Esophagus muscularis mucosa (tissue), 4 donors: ENCODE data around the gene ZNF766. TPM values are rescaled to one million over a fixed set of nuclear protein-coding genes. Genes with fewer than 3 reads are reported as not detected.

ENCODE experiments used
- DNase-seq: peaks from one replicate; pipeline ENCODE4 v3.0.0-alpha.2; 2017; ENCODE audit errors: extremely low spot score
- H3K27ac ChIP-seq, 4 donors: fragments of 200-600 bp; sonication (generic); replicated peaks in 1 of 4; 1 replicate in 3 of 4; 2 replicates in 1 of 4; pipeline ENCODE4 v1.5.1; 2016 to 2019; ENCODE audit warnings: mild to moderate bottlenecking in 1 of 4
- H3K27me3 ChIP-seq, 4 donors: fragments of 200-600 bp; sonication (generic); one replicate each; pipeline versions ENCODE4 v1.5.1 to v1.6.0; 2016 to 2019
- H3K36me3 ChIP-seq, 4 donors: fragments of 200-600 bp; sonication (generic); one replicate each; pipeline ENCODE4 v1.5.1; 2016 to 2019
- H3K4me1 ChIP-seq, 4 donors: fragments of 200-600 bp; sonication (generic); one replicate each; pipeline ENCODE4 v1.5.1; 2016 to 2019
- H3K4me3 ChIP-seq, 4 donors: fragments of 200-600 bp; sonication (generic); 1 replicate in 2 of 4; 2 replicates in 2 of 4; pipeline ENCODE4 v1.5.1; 2016 to 2019; ENCODE audit warnings: mild to moderate bottlenecking in 4 of 4, moderate library complexity in 1 of 4
- H3K9me3 ChIP-seq, 4 donors: fragments of 200-600 bp; sonication (generic); 1 replicate in 3 of 4; 2 replicates in 1 of 4; pipeline ENCODE4 v1.5.1; 2016 to 2019
- CTCF ChIP-seq, 3 experiments: fragments of 200-600 bp in 2 of 3; fragments of 450-650 bp in 1 of 3; sonication (generic) in 2 of 3; IDR thresholded peaks; one replicate each; pipeline ENCODE4 v1.5.1; 2017 to 2019; ENCODE audit warnings: antibody characterized with exemption in 3 of 3, mild to moderate bottlenecking in 2 of 3, moderate library complexity in 1 of 3
- EP300 ChIP-seq: sonication (generic); formaldehyde crosslinking; IDR thresholded peaks from one replicate; pipeline ENCODE4 v1.6.1; 2017; ENCODE audit warnings: antibody characterized with exemption
- POLR2A ChIP-seq: fragments of 450-650 bp; IDR thresholded peaks from one replicate; pipeline ENCODE4 v1.6.1; 2017; ENCODE audit warnings: antibody characterized with exemption, moderate library complexity, mild to moderate bottlenecking, low read depth
- POLR2AphosphoS5 ChIP-seq, 2 donors: sonication (generic); formaldehyde crosslinking; IDR thresholded peaks; one replicate each; pipeline ENCODE4 v1.6.1; 2017; ENCODE audit warnings: antibody characterized with exemption in 2 of 2
- WGBS: methylation state at CpG from one replicate; pipeline ENCODE4 v1.1.5; 2018; 5-methylcytosine and 5-hydroxymethylcytosine counted together
- intact Hi-C: fragments of 100-400 bp; cut with DNase I; formaldehyde crosslinking; loops from one replicate; pipeline ENCODE4 v1.15.1; 2023
- total RNA-seq, 4 donors: library from RNA; depleted of rRNA; stranded (reverse); fragments of >200 nt; gene quantifications; one replicate each; pipeline versions ENCODE4 v1.1.0 to v1.2.1, GENCODE V29; 2016

ZNF766 gene
- total RNA-seq, 4 donors from 2014 or later: 8.3 to 13.9 (median 10.8) TPM

GRCh38 chr19:52273301-52273700, 3.9 kb downstream of the ZNF766 start:
- WGBS: 100% methylated on average over 2 of the region's 2 CpGs
- TF ChIP-seq POLR2AphosphoS5 (IDR thresholded peaks at IDR 0.05) (no peak), POLR2A (no peak), EP300 (no peak), CTCF (IDR thresholded peaks at IDR 0.05) (no peak)
- intact Hi-C loops: no loop called here

GRCh38 chr19:52274191-52274590, 4.8 kb downstream of the ZNF766 start:
- intact Hi-C loops: no loop called here
- Histone ChIP-seq H3K27me3 (no peaks in the 10 kb centered on the region), H3K4me1 (peaks cover 15 to 37% (median 27%) of the 10 kb centered on the region in 4 donors), H3K4me3 (no peak overlapping the region), H3K27ac (no peak overlapping the region), H3K9me3 (no peaks in the 10 kb centered on the region), H3K36me3 (peaks cover 0 to 19% (median 7%) of the 10 kb centered on the region in 4 donors)
- 69% methylated on average over 5 of the region's 5 CpGs for WGBS
- no peak for TF ChIP-seq CTCF (IDR thresholded peaks at IDR 0.05)
- no peak for TF ChIP-seq POLR2AphosphoS5 (IDR thresholded peaks at IDR 0.05)
- no peak for TF ChIP-seq POLR2A
- no peak for TF ChIP-seq EP300
- DNase-seq: no peak

More at GRCh38 chr19:52273301-52273700, 3.9 kb downstream of the ZNF766 start:
- H3K36me3 ChIP-seq: peaks cover 0 to 15% (median 5%) of the 10 kb centered on the region in 4 donors
- DNase-seq: no peak
- no peak overlapping the region for H3K4me3 ChIP-seq
- H3K4me1 ChIP-seq: peaks cover 20 to 42% (median 30%) of the 10 kb centered on the region in 4 donors
- no peaks in the 10 kb centered on the region for H3K9me3 ChIP-seq
- no peak overlapping the region for H3K27ac ChIP-seq
- no peaks in the 10 kb centered on the region for H3K27me3 ChIP-seq

- DNase-seq: no peak
- intact Hi-C loops: no loop called here
- no peak overlapping the region for H3K27ac ChIP-seq
- TF ChIP-seq POLR2A (no peak), EP300 (no peak), POLR2AphosphoS5 (IDR thresholded peaks at IDR 0.05) (no peak), CTCF (IDR thresholded peaks at IDR 0.05) (no peak)
- 92% methylated on average over 5 of the region's 5 CpGs for WGBS
- H3K36me3 ChIP-seq: peaks cover 0 to 19% (median 7%) of the 10 kb centered on the region in 4 donors
- H3K9me3 ChIP-seq: no peaks in the 10 kb centered on the region
- H3K27me3 ChIP-seq: no peaks in the 10 kb centered on the region
- H3K4me3 ChIP-seq: no peak overlapping the region
- peaks cover 8 to 29% (median 19%) of the 10 kb centered on the region in 4 donors for H3K4me1 ChIP-seq
Observed at GRCh38 chr19:52275988-52276387, 6.6 kb downstream of the ZNF766 start.

- no peak overlapping the region for H3K4me3 ChIP-seq
- H3K36me3 ChIP-seq: peaks cover 2 to 26% (median 12%) of the 10 kb centered on the region in 4 donors
- intact Hi-C loops: no loop called here
- TF ChIP-seq CTCF (IDR thresholded peaks at IDR 0.05): no peak
- no peak for TF ChIP-seq POLR2A
- TF ChIP-seq POLR2AphosphoS5 (IDR thresholded peaks at IDR 0.05): no peak
- TF ChIP-seq EP300: no peak
- 94% methylated on average over 6 of the region's 6 CpGs for WGBS
- H3K27ac ChIP-seq: no peak overlapping the region
- DNase-seq: no peak
- H3K9me3 ChIP-seq: no peaks in the 10 kb centered on the region
- H3K27me3 ChIP-seq: no peaks in the 10 kb centered on the region
- peaks cover 5 to 22% (median 6%) of the 10 kb centered on the region in 4 donors for H3K4me1 ChIP-seq
Observed at GRCh38 chr19:52277471-52277870, 8.1 kb downstream of the ZNF766 start.

- intact Hi-C loops: no loop called here
- Histone ChIP-seq H3K9me3 (no peaks in the 10 kb centered on the region), H3K4me3 (no peak overlapping the region), H3K36me3 (peaks cover 56 to 91% (median 82%) of the 10 kb centered on the region in 4 donors), H3K4me1 (no peaks in the 10 kb centered on the region), H3K27me3 (no peaks in the 10 kb centered on the region), H3K27ac (no peak overlapping the region)
- no peak for DNase-seq
- WGBS: 93% methylated on average over 6 of the region's 6 CpGs
- TF ChIP-seq POLR2A (no peak), POLR2AphosphoS5 (IDR thresholded peaks at IDR 0.05) (no peak), EP300 (no peak)
Observed at GRCh38 chr19:52286256-52286655, 16.9 kb downstream of the ZNF766 start.
